ENCODE results near the gene RHEB.

RHEB gene

GRCh38 chr7:151470711-151471110, 49.0 kb downstream of the RHEB start:
- no peak for DNase-seq (ENCODE audit: low read depth)

- no peak for DNase-seq (ENCODE audit: low read depth)
These were observed 50.4 kb downstream of the RHEB start for GRCh38 chr7:151469281-151469680.

GRCh38 chr7:151468217-151469018, 51.3 kb downstream of the RHEB start:
- DNase-seq (ENCODE audit: low read depth) = no peak

- no peak for DNase-seq (ENCODE audit: low read depth)
These were observed 54.5 kb downstream of the RHEB start for GRCh38 chr7:151465169-151465568.

- no peak for DNase-seq (ENCODE audit: low read depth)
These were observed 57.4 kb downstream of the RHEB start for GRCh38 chr7:151462306-151462779.

- DNase-seq (ENCODE audit: low read depth) = no peak
These were observed 57.8 kb downstream of the RHEB start for GRCh38 chr7:151461942-151462230.

GRCh38 chr7:151461096-151461941, 58.4 kb downstream of the RHEB start:
- DNase-seq (ENCODE audit: low read depth) = no peak

- DNase-seq (ENCODE audit: low read depth) = no peak
These were observed 59.2 kb downstream of the RHEB start for GRCh38 chr7:151460474-151460855.

- DNase-seq (ENCODE audit: low read depth) = no peak
These were observed 59.8 kb downstream of the RHEB start for GRCh38 chr7:151459726-151460473.

GRCh38 chr7:151457534-151457933, 62.2 kb downstream of the RHEB start:
- no peak for DNase-seq (ENCODE audit: low read depth)

GRCh38 chr7:151456782-151457181, 62.9 kb downstream of the RHEB start:
- DNase-seq (ENCODE audit: low read depth) = no peak

GRCh38 chr7:151456276-151456675, 63.4 kb downstream of the RHEB start:
- DNase-seq (ENCODE audit: low read depth) = no peak

- no peak for DNase-seq (ENCODE audit: low read depth)
These were observed 64.0 kb downstream of the RHEB start for GRCh38 chr7:151455690-151456089.

GRCh38 chr7:151454932-151455530, 64.7 kb downstream of the RHEB start:
- DNase-seq (ENCODE audit: low read depth) = no peak

- no peak for DNase-seq (ENCODE audit: low read depth)
These were observed 65.4 kb downstream of the RHEB start for GRCh38 chr7:151454305-151454704.

GRCh38 chr7:151453326-151453791, 66.3 kb downstream of the RHEB start:
- no peak for DNase-seq (ENCODE audit: low read depth)

- no peak for DNase-seq (ENCODE audit: low read depth)
These were observed 66.9 kb downstream of the RHEB start for GRCh38 chr7:151452680-151453325.

GRCh38 chr7:151451626-151452571, 67.8 kb downstream of the RHEB start:
- DNase-seq (ENCODE audit: low read depth) = no peak

GRCh38 chr7:151451156-151451555, 68.5 kb downstream of the RHEB start:
- no peak for DNase-seq (ENCODE audit: low read depth)

GRCh38 chr7:151449990-151450389, 69.7 kb downstream of the RHEB start:
- DNase-seq (ENCODE audit: low read depth) = no peak
